A172 (cell line): ENCODE results near the gene MS4A6A. TPM values are rescaled to one million over a fixed set of nuclear protein-coding genes. Genes with fewer than 3 reads are reported as not detected.
A peak's percentile ranks its signal among the peaks of the same experiment; 100 is the strongest.
"Not testable (repeated sequence)": the region's sequence is repeated elsewhere in the genome, so short reads cannot be mapped to it uniquely, and the experiment has no call there.

Source experiments
- DNase-seq: peaks from one replicate; pipeline ENCODE4 v3.0.0-alpha.2; 2015; ENCODE audit warnings: low spot score
- total RNA-seq: library from RNA; depleted of rRNA; stranded (reverse); fragments of >200 nt; shearing (Covaris generic); gene quantifications from 2 replicates; pipeline ENCODE4 v1.2.3, GENCODE V29; 2014; rRNA removed

MS4A6A gene
- total RNA-seq = not detected in 2 replicates

DNA sequence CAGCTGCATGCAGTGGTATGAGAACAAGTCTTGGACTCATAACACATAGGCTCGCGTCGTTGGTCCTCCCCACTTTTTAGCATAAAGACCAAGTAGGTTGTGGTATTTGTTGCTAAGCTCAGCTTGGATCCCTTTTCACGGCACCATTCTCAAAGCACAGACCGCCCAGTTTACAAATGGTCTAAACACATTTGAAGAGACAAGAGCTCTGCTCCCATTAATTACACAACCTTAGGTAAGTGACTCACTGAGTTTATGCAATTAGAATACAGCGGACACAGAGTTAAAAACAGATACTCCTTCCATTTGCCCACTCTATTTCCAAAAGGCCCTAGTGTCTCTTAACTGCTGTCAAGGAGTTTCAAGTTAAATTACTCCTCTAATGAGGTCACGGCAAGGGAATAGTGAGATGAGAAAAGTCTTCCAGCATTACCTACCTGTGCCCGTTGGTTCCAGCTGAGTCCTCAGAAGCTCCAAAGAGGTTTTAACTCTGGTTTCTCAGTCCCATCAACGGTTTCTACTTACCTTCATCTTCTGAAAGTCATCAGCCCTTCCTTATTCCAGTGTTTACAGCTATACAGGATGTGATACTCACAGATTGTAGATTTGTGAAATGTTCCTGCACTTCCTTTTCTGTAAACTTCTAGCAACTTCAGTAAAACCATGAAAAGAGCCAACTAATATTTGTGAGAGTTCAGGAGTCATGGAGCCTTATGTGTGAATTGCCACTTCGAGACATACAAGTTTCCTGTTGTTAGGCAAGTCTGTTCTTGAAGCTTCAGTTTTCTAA, at the start of gene MS4A6A:
Gene MS4A6A, minus strand, starts transcription at position 543 of the 790 bp plus-strand sequence. CDS start 1,356 bp downstream, outside the sequence.
- DNase-seq = no peak

- DNase-seq = no peak
These were observed 47.8 kb upstream of the MS4A6A start for GRCh38 chr11:60230681-60231080.

- no peak for DNase-seq
These were observed 39.3 kb upstream of the MS4A6A start for GRCh38 chr11:60222141-60222540.

- DNase-seq = no peak
These were observed 38.8 kb upstream of the MS4A6A start for GRCh38 chr11:60221692-60222091.

DNA sequence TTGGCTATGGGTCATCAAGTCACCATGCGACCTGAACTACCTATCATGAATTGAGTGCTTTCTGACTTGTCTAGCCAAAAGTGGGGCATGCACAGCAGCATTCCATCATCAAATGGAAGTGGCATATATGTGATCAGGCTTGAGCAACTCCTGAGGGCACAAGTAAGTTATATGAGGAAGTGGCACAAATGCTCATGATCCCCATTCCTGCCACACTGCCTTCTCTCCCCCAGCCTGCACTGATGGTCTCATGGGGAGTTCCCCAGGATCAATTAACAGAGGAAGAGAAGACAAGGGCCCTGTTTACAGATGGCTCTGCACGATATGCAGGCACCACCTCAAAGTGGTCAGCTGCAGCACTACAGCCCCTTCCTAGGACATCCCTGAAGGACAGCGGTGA, 38.3 kb upstream of the MS4A6A start:
- DNase-seq = no peak

DNA sequence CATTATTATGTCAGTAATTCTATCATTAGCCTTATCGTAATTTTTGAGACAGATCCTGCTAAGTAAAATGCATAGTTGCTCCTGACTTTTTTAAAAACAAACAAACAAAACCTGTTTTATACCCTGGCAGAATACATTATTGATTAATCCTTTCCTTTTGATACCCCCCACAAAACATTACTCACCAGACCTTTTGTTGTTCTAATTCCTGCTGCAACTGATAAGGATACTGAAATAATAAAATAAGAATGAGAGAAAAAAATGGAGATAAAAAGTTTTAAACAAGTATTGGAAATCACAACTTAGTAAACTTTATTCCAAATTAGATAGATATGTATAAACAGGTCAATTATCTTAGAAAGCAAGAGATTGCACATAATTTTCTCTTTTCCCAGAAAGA, 31.5 kb upstream of the MS4A6A start:
- no peak for DNase-seq

- no peak for DNase-seq
These were observed 28.3 kb upstream of the MS4A6A start for GRCh38 chr11:60211206-60211605.

GRCh38 chr11:60209977-60210376, 27.1 kb upstream of the MS4A6A start:
- no peak for DNase-seq

DNA sequence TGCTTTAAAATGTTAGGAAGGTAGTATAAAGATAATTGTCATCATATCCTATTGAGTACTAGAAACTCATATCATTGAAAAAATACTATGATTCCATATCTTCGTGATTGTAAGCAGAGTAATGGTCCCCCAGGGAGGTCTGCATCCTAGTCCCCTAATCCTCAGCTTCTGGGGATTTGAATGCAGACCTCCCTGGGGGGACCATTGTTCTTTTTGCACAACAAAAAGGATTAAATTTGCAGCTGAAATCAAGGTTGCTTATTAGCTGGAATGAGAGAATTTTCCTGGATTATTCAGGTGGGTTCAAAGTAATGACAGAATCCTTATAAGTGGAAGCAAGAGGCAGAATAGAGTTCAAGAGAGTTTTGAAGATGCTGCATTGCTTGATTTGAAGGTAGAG, 26.1 kb upstream of the MS4A6A start:
- no peak for DNase-seq

DNA sequence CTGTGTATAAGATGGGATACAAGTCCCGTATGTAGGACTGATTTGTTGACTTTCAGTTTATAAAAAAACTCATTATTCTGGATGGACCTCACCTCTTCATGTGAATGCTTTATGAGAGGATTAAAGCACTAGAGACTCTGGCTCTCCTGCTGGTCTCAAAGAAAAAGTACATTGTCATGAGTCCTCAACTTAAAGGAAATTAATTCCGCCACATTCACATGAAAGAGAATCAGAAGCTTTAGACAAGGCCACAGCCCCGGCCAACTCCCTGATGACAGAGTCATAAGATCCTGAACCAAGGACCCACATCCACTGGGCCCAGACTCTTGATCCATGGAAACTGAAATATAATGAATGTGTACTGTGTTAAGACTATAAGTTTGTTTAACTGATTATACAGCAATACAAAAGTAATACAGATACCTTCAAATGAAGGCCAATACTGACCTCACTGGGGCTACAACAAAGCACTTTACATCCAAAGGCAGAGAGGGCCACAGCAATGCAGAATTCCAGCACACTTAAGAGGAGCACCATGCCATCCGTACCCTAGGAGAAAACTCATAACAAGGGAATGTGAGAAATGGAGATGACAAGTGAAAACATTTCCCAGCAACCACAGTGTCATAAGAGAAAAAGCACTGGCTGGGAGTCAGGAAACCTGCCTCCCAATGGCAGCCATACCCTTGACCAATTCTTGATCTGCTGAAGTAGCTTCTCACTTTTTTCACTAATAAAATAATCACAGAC, 25.4 kb upstream of the MS4A6A start:
- no peak for DNase-seq

GRCh38 chr11:60206616-60207015, 23.7 kb upstream of the MS4A6A start:
- DNase-seq = no peak

DNA sequence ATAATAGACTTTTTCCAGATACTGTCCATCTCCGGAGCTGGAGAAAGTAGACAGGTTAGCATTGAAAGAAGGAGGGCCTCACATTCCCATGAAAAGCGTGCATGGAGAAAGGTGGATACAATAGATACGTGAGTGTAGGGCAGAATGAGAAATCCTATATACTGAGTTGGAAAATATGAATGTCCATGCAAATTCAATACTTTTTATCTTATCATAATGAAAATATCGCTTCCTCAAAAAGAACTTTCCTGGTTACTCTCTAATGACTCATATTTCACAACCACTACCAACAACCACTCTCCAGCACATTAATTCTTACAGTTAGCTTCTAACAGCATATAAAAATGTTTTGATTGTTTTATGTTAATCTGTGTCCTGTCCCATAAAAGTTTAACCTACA, 22.0 kb upstream of the MS4A6A start:
- DNase-seq = no peak

DNA sequence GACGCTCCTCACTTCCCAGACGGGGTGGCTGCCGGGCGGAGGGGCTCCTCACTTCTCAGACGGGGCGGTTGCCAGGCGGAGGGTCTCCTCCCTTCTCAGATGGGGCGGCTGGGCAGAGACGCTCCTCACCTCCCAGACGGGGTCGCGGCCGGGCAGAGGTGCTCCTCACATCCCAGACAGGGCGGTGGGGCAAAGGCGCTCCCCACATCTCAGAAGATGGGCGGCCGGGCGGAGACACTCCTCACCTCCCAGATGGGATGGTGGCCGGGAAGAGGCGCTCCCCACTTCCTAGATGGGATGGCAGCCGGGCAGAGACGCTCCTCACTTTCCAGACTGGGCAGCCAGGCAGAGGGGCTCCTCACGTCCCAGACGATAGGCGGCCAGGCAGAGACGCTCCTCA, 18.5 kb upstream of the MS4A6A start:
- DNase-seq = not testable (repeated sequence)

DNA sequence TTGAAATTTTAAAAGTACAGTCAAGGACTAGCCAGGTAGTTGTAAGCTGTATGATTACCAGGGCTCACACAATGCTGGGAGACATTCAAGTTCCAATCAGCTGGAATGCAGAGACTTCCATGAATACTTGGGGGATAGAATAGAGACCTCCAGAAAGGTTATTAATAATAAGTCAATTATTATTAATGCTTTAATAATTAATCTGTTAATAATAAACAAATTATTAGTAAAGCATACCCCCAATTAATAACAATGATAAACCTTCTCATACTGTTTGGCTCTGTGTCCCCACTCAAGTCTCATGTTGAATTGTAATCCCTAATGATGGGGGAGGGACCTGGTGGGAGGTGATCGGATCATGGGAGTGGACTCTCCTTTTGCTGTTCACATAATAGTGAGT, 14.6 kb upstream of the MS4A6A start:
- DNase-seq = no peak

- DNase-seq = no peak
These were observed 13.1 kb upstream of the MS4A6A start for GRCh38 chr11:60195923-60196368.

- DNase-seq = no peak
These were observed 11.6 kb upstream of the MS4A6A start for GRCh38 chr11:60194511-60194910.

DNA sequence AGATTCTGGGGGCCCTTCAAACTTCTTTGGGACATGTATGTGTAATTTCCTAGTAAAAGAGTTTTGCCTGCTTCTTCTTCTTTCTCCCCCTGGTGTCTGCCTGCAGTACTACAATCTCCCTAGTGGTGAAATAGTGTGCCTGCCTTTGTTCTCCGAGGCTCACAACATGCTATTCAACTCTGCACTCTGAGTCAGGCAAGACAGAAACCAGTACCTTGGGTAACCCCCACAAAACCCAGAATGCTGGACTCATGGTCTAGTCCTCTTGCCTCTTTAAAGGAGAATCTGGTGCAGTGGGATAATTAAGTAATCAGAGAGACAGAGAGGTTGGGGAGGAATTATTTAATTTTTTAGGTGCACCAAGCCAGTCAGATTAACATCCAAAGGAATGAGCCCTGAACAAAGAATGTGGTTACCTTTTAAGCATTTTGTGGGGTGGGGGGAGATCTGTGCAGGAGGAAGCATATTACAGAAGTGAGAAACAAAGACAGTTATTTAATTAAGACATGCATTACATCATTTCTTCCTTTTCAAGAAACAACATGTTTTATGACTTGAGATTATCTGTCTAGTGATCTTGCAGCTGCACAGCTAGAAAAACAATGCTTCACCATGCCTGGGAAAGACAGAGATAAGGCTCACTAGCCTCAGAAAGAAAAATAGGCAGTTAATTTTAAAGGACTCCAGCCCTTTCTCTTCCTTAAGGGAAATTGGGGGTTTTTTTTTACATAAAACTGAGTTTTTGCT, 11.0 kb upstream of the MS4A6A start:
- peak; percentile 56 for DNase-seq

DNA sequence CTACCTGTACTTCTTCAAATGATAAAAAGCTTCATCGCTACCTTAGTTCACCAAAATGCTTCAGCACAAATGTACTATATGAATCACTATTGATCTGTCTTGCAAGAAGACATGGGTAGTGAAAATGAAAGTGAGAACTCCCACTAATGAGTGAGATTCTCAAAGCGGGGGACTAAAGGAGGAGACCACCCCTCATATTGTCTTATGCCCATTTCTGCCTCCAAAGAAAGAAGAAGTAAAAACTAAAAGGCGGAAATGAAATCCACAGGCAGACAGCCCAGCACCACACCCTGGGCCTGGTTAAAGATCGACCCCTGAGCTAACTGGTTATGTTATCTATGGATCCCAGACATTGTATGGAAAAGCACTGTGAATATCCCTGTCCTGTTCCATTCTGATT, 9.7 kb upstream of the MS4A6A start:
- not testable (repeated sequence) for DNase-seq

- not testable (repeated sequence) for DNase-seq
These were observed 5.6 kb upstream of the MS4A6A start for GRCh38 chr11:60188481-60188880.

- not testable (repeated sequence) for DNase-seq
These were observed 3.2 kb upstream of the MS4A6A start for GRCh38 chr11:60186128-60186527.

GRCh38 chr11:60185512-60185827, 2.6 kb upstream of the MS4A6A start:
- not testable (repeated sequence) for DNase-seq

- no peak for DNase-seq
These were observed 2.1 kb upstream of the MS4A6A start for GRCh38 chr11:60184824-60185511.
